ENCODE data around the gene PTK7.

The PTK7 gene

GRCh38 chr6:43196337-43196736, 120.2 kb downstream of the PTK7 start:
- no peak for FAIRE-seq
- no peak for DNase-seq (ENCODE audit: insufficient read length, low spot score)

- no peak for DNase-seq (ENCODE audit: insufficient read length, low spot score)
- FAIRE-seq = no peak
Observed at GRCh38 chr6:43199912-43200311, 123.8 kb downstream of the PTK7 start.

- peak; percentile 46 for FAIRE-seq
- DNase-seq (ENCODE audit: insufficient read length, low spot score) = no peak
Observed at GRCh38 chr6:43200541-43200940, 124.4 kb downstream of the PTK7 start.

- DNase-seq (ENCODE audit: insufficient read length, low spot score) = no peak
- no peak for FAIRE-seq
Observed at GRCh38 chr6:43202451-43202850, 126.3 kb downstream of the PTK7 start.

GRCh38 chr6:43203029-43203717, 127.1 kb downstream of the PTK7 start:
- FAIRE-seq (no peak), DNase-seq (ENCODE audit: insufficient read length, low spot score) (no peak)

GRCh38 chr6:43203718-43204095, 127.6 kb downstream of the PTK7 start:
- FAIRE-seq = no peak
- no peak for DNase-seq (ENCODE audit: insufficient read length, low spot score)

- DNase-seq (ENCODE audit: insufficient read length, low spot score) (no peak), FAIRE-seq (no peak)
Observed at GRCh38 chr6:43204271-43205105, 128.4 kb downstream of the PTK7 start.

GRCh38 chr6:43205849-43206248, 129.7 kb downstream of the PTK7 start:
- no peak for DNase-seq (ENCODE audit: insufficient read length, low spot score)
- no peak for FAIRE-seq

- FAIRE-seq = no peak
- DNase-seq (ENCODE audit: insufficient read length, low spot score) = no peak
Observed at GRCh38 chr6:43207286-43207685, 131.2 kb downstream of the PTK7 start.

All from HTR-8/SVneo (cell line).